ENCODE data around the gene HIPK2.

Gene HIPK2

GRCh38 chr7:139647085-139647484, 130.7 kb downstream of the HIPK2 start:
- no peak for DNase-seq

GRCh38 chr7:139646566-139646965, 131.2 kb downstream of the HIPK2 start:
- no peak for DNase-seq

- peak; percentile 77 for DNase-seq
Measured at GRCh38 chr7:139645572-139646523, 131.9 kb downstream of the HIPK2 start.

GRCh38 chr7:139643951-139644585, 133.7 kb downstream of the HIPK2 start:
- peak; percentile 28 for DNase-seq

- no peak for DNase-seq
Measured at GRCh38 chr7:139642283-139642682, 135.5 kb downstream of the HIPK2 start.

DNA sequence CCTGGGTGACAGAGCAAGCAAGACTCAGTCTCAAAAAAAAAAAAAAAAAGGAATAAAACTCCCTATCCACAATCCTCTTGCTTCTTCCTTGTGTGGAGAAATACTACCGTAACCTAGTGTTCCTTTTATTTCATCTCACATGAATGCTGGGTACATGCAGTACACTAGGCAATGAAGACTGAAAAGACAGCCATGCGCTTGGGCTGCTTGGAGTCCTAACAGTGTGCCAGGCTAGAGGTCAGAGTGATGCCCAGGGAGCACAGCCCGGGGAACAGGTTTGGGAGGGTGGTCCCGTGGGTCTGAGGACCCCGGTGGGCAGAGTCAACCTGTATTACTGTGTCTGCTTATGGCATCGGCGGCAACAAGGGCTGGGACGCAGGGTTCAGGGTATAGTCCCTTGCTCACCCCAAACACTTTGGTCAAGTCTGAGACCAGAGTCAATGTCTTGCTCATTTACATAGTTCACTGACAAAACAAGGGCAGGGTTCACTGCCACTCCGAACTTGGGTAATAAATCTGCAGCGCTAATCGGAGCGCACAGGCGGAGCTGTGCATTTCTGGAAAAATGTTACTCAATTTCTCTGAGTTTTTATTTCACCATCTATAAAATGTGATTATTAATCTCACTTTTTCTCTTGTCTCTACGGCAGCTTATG, 136.3 kb downstream of the HIPK2 start:
- DNase-seq, result no peak

DNA sequence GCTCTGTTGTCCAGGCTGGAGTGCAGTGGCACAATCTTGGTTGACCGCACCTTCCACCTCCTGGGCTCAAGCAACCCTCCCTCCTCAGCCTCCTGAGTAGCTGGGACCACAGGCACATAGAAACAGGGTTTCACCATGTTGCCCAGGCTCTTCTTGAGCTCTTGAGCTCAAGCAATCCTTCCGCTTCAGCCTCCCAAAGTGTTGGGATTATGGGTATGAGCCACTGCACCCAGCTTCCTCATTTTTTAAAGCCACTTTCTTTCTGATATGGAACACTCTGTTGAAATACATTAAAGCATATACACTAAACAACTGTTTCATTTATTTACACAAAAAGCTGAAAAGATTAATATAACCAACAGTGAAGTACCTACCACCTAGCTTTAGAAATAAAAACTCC, 137.1 kb downstream of the HIPK2 start:
- no peak for DNase-seq

DNA sequence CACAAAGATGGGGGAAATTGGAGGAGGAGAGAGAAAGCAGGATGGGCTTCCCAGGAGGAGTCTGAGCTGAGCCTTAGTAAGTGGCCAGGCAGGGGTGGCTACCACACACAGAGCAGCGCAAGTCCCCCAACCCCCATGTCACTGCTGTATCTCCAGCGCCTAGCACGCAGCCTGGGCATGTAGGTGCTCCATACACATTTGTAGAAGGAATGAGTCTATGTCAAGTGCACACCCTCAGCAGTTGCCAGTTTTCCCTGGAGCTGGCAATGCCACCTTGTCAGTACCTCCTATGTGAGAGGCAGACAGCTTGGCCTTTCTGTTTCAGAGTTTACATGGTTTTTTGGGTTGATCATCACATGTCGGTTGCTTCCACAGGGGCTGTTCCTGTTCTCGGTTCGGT, 138.2 kb downstream of the HIPK2 start:
- no peak for DNase-seq

DNA sequence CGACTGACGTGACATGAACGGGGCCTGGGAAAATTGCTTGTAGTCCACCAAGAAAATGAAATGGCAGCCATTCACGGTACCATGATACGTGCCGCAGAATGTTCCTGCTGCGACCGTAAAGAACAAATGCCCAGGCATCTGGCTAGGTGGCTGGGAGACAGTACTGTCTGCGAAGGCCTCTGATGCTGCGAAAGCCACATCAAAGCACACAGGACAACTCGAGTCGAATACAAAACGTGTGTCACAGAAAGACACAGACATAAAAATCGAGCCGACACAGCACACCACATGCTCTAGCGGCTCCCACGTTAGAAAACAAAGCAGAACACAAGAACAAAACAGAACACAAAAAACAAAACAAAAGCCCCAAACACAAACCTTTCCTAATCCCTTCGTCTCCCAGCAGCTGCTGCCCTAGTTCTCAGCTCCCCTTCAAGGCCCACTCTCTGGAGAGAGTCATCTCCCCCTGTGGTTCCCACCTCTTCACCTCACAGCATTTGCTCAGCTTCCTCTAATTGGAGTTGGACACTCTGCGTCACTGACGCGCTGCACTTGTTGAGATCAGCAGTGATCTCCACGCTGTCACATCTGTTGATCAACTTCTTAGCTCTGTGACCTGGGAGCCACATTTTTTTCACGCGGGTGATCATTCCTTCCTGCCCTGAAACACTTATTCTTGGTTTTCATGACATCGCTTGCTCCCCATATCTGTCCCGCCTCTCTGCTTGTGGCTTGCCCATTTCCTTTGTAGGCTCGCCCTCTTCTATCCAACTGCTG, 142.1 kb downstream of the HIPK2 start:
- DNase-seq, result peak; percentile 85

DNA sequence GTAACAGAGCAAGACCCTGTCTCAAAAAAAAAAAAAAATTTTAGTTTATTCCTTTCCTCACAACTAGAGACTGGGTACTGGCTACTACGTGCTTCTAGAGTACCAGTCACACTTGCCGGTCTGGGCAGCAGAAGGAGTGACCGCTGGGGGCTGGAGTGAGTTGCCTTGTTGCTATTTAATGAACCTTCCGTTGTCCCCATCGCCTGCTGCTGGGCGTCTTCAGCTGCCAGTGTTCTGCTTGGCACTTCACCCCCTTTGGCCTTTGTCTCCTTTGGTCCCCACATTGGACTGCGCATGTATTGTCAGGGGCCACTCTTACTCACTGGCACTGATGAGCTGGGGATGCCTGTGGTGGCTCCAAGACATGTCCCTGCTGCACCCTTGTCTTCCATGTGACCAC, 143.7 kb downstream of the HIPK2 start:
- no peak for DNase-seq

- no peak for DNase-seq
Measured at GRCh38 chr7:139631520-139632031, 146.2 kb downstream of the HIPK2 start.

- no peak for DNase-seq
Measured at GRCh38 chr7:139630643-139631519, 146.9 kb downstream of the HIPK2 start.

GRCh38 chr7:139629392-139630082, 148.3 kb downstream of the HIPK2 start:
- no peak for DNase-seq

DNA sequence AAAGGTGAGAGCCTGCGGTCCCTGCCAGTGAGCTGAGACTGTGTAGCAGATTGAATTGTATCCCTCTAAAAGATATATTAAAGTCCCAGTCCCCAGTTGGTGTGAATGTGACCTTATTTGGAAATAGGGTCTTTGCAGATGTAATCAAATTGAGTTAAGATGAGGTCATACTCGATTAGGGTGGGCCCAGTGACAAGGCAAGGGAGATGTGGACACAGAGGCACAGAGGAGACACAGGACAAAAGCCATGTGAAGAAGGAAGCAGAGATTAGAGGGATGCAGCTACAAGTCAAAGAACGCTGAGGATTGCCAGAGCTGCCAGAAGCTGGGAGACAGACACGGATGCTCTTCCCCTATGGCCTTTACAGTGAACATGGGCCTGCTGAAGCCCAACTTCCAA, 150.0 kb downstream of the HIPK2 start:
- DNase-seq, result no peak

GRCh38 chr7:139626817-139627216, 151.0 kb downstream of the HIPK2 start:
- peak; percentile 28 for DNase-seq

DNA sequence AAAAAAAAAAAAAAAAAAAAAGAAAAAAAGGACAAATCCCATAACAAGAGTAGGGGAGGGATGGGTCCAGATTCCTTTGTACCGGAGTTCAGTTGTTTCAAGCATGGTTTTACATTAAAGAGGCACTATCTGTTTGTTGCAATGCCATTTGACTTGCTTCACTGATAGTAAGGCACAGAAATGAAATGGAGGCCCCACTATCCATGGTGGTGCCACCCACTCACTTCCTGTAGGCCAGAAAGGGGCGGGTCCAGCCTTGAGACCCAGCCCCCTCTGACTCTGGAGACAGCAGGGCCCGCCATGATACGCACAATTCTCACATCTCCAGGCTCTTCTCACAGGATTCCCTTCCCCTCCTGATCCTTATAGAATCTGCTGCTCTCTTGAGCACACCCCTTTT, 154.3 kb downstream of the HIPK2 start:
- no peak for DNase-seq

DNA sequence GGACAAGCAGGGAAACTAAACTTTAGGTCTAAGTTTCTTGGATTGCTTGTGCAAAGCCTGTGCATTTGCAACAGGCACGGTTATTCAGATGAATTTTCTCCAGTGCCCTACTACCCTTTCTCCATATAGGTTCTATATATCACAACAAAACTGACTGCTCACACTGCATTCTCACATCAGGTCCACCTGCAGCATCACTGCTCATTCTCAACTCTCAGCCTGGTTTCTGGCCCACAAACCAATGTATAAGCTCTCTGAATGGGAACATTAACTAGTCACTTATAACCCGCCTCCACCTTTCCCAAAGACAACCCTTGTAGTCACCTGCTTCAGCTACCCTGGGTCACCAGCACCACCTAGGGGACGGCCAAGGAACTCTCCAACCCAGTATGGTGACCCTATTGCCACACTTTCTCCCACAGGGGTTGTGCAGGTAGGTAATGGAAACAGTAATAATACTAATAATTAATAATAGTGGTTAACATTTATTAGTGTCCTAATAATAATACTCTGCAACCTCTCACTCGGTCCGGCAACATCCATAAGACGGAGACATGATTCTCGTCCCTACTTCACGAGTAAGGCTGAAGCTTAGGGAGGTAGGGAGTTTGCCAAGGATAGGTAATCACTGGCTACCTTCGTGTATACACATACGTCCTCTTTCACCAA, 157.0 kb downstream of the HIPK2 start:
- DNase-seq, result peak; percentile 28

GRCh38 chr7:139619367-139619657, 158.5 kb downstream of the HIPK2 start:
- no peak for DNase-seq

DNA sequence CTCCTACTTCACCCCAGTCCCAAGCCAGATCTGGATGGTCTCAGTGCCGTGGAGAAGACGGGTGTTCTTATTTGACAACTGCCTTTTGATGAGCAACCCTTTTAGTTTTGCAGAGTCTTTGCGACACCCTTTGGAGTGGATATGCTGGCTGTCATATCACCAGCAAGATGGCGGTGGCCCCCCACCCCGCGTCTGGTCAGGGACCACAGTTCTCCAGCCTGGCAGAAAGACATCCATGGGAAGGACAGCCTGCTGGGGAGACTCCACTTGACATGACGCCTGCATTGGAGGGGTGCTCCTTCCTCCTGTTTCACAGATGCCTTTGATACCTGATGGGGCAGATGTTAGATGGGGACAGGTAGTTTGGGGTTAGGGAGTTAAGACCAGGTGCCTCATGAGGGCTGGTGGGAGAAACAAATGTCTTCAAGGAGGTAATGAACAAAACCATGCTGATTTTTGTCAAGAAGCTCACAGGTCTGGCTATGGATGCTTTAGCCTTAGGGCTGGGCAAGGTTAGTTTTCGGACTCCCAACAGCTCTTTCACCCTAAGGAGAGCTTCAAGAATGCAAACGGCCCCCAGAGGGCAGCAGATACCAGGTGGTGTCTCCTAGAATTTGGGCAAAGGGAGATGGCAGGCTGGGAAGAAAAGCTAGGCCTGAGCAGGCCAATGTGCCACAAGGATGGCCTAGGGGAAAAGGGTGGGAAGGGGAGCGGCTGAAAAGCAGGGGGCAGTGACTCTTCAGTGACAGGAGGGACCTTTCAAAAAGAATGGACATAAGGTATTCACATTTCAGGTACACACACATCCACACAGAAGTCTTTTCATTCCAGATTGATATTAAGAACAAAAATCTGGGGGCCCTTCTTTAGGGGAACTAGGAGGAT, 159.1 kb downstream of the HIPK2 start:
- no peak for DNase-seq

DNA sequence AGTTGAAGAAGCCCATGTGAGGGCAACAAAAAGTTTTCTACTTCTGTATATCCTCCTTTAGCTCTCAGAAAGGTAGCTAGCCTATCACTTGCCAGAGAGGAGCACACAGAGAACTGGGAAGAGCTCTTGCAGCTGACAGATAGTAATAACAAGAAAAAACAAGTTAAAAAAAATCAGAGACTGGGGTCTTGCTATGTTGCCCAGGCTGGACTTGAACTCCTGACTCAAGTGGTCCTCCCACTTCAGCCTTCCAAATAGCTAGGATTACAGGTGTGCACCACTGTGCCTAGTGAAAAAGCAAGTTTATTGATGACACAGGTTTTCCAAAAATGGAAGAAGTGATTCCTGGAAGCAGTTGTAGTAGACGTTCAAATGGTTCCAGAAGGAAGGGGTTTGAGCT, 160.7 kb downstream of the HIPK2 start:
- DNase-seq, result no peak
